Peyer's patch (tissue), 4 donors: Measurements from ENCODE around the gene JUP. TPM values are rescaled to one million over a fixed set of nuclear protein-coding genes. Genes with fewer than 3 reads are reported as not detected.
A peak's percentile ranks its signal among the peaks of the same experiment; 100 is the strongest.
"Not testable (repeated sequence)": the region's sequence is repeated elsewhere in the genome, so short reads cannot be mapped to it uniquely, and the experiment has no call there.

Source experiments
- DNase-seq, 3 donors: peaks; one replicate each; pipeline ENCODE4 v3.0.0-alpha.2; 2017 to 2019
- H3K27ac ChIP-seq, 4 donors: fragments of 200-600 bp; sonication (generic); one replicate each; pipeline ENCODE4 v1.5.1; 2016 to 2019
- H3K27me3 ChIP-seq, 2 donors: fragments of 200-600 bp; sonication (generic); one replicate each; pipeline ENCODE4 v1.5.1; 2019
- H3K36me3 ChIP-seq, 3 donors: fragments of 200-600 bp; sonication (generic); one replicate each; pipeline ENCODE4 v1.5.1; 2016 to 2019
- H3K4me1 ChIP-seq, 4 donors: fragments of 200-600 bp; sonication (generic); one replicate each; pipeline ENCODE4 v1.5.1; 2016 to 2019
- H3K4me3 ChIP-seq, 4 donors: fragments of 200-600 bp; sonication (generic); 1 replicate in 3 of 4; 2 replicates in 1 of 4; pipeline ENCODE4 v1.5.1; 2016 to 2019; ENCODE audit warnings: mild to moderate bottlenecking in 1 of 4
- H3K9me3 ChIP-seq, 4 donors: fragments of 200-600 bp; sonication (generic); one replicate each; pipeline ENCODE4 v1.5.1; 2016 to 2019; ENCODE audit warnings: mild to moderate bottlenecking in 1 of 4
- POLR2A ChIP-seq, 2 donors: fragments of 450-650 bp; IDR thresholded peaks; one replicate each; pipeline ENCODE4 v1.5.1; 2017; ENCODE audit warnings: antibody characterized with exemption in 2 of 2, mild to moderate bottlenecking in 2 of 2, moderate library complexity in 2 of 2
- total RNA-seq, 4 donors: library from RNA; depleted of rRNA; stranded (reverse); fragments of >200 nt; gene quantifications; one replicate each; pipeline ENCODE4 v1.1.0, GENCODE V29; 2016
- TF ChIP-seq, protein P1 (sequence below), 6 experiments: fragments of 450-650 bp in 4 of 6; fragments of 200-600 bp in 2 of 6; sonication (generic) in 1 of 6; IDR thresholded peaks; one replicate each; pipeline ENCODE4 v1.5.1; 2017 to 2019; ENCODE audit warnings: antibody characterized with exemption in 6 of 6, mild to moderate bottlenecking in 3 of 6, moderate library complexity in 1 of 6

The JUP gene
- total RNA-seq = 100 to 1,000 TPM; 229 to 585 (median 505) TPM

DNA sequence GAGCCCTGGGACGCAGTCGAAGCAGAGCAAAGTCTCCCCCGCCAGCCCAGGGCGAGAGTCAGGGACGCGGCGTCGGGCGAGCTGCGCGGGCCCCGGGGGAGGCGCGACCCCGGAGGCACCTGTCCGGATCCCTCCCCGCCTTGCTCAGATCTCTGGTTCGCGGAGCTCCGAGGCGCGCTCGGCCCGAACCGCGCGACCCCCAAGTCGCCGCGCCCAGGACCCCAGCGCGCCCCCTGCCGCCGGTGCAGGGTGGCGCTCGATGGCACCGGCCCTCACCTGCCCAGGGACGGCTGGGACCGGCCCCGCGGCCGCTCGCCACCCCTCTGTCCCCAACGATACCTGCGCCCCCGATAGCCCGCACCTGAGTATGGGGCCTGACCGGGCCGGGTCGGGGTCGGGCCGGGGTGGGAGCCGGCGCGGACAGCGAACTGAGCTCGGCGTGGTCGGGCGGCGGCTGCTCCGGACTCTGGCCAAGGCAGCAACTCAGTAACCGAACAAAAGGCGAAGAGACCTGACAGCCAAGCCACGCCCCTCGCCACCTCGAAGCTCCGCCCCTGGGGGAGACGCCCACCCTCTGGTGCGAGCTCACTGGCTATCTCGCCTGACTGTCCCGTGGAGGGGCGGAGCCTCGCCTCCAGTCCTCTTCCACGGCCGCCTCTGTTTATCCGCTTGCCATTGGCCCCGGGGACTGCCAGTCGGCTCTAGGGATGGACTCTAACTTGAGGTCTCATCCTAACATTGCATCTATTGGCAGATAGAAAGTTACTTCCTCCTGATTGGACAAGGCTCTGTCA is at the start of gene JUP:
Gene JUP (minus strand): TSS at position 485 of the 794 bp plus-strand sequence. CDS start 14,857 bp downstream, outside the sequence.
- peak within 1 kb of the TSS; percentile 76 to 99 (median 96) for H3K27ac ChIP-seq
- peaks cover 0 to 37% (median 12%) of the 10 kb centered on the region in 4 donors for H3K4me1 ChIP-seq
- DNase-seq = peak; percentile 91 to 100 (median 99)
- H3K27me3 ChIP-seq = no peaks in the 10 kb centered on the region
- TF ChIP-seq, protein P1, sequence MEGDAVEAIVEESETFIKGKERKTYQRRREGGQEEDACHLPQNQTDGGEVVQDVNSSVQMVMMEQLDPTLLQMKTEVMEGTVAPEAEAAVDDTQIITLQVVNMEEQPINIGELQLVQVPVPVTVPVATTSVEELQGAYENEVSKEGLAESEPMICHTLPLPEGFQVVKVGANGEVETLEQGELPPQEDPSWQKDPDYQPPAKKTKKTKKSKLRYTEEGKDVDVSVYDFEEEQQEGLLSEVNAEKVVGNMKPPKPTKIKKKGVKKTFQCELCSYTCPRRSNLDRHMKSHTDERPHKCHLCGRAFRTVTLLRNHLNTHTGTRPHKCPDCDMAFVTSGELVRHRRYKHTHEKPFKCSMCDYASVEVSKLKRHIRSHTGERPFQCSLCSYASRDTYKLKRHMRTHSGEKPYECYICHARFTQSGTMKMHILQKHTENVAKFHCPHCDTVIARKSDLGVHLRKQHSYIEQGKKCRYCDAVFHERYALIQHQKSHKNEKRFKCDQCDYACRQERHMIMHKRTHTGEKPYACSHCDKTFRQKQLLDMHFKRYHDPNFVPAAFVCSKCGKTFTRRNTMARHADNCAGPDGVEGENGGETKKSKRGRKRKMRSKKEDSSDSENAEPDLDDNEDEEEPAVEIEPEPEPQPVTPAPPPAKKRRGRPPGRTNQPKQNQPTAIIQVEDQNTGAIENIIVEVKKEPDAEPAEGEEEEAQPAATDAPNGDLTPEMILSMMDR (IDR thresholded peaks at IDR 0.05) = peak in 4 of 6 experiments; percentile 61 to 91 (median 84)
- peak; percentile 99 to 100 for TF ChIP-seq POLR2A (IDR thresholded peaks at IDR 0.05)
- H3K9me3 ChIP-seq = no peaks in the 10 kb centered on the region
- H3K4me3 ChIP-seq = peak within 1 kb of the TSS; percentile 59 to 90 (median 76)
- H3K36me3 ChIP-seq = no peaks in the 10 kb centered on the region

DNA sequence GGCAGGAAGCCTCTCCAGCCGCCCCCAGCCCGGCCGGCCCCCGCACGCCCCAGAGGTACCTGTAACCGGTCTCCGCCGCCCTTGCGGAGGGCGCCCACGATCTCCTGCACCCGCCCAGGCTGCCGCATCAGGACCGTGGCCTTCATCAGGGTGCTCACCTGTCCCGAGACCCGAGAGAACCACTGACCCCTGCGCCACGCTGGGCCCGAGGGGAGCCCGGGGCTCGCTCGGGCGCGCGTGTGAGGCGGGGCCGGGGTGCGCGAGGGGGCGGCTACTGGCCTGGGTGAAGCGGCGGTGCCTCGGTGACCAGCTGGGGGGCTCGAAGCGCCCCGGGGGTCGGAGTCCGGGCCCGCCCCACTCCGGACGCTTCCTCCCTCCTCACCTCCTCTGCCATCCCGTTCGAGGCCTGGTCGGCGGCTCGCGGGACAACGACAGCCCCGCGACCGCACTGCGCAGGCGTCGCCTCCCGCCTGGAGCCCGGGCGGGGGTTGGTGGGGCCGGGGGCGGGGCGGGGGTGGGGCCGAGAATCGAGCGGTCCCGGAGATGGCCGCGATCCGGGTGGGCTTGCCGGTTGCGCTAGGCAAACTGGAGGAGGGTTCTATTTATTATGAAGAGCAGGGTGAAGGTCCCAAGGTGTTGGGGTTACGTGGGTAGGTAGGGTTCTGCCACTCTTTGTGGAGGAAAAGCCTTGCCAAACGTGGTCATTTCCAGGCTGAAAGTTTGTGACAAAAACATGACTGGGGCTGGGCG is 49.5 kb upstream of the JUP start, which contains the start of gene NT5C3B:
Gene NT5C3B (minus strand): TSS at position 433 of the 750 bp plus-strand sequence. CDS start 39 bp downstream, at position 394.
- Histone ChIP-seq H3K9me3 (no peaks in the 10 kb centered on the region), H3K36me3 (peaks cover 0 to 10% (median 0%) of the 10 kb centered on the region in 3 donors), H3K4me3 (peak within 1 kb of the TSS; percentile 52 to 88 (median 77)), H3K27me3 (no peaks in the 10 kb centered on the region), H3K27ac (peak within 1 kb of the TSS; percentile 34 to 73 (median 62)), H3K4me1 (peaks cover 0 to 5% (median 2%) of the 10 kb centered on the region in 4 donors)
- no peak for TF ChIP-seq POLR2A (IDR thresholded peaks at IDR 0.05)
- TF ChIP-seq, protein P1 (IDR thresholded peaks at IDR 0.05) = no peak
- peak; percentile 49 to 79 (median 62) for DNase-seq

DNA sequence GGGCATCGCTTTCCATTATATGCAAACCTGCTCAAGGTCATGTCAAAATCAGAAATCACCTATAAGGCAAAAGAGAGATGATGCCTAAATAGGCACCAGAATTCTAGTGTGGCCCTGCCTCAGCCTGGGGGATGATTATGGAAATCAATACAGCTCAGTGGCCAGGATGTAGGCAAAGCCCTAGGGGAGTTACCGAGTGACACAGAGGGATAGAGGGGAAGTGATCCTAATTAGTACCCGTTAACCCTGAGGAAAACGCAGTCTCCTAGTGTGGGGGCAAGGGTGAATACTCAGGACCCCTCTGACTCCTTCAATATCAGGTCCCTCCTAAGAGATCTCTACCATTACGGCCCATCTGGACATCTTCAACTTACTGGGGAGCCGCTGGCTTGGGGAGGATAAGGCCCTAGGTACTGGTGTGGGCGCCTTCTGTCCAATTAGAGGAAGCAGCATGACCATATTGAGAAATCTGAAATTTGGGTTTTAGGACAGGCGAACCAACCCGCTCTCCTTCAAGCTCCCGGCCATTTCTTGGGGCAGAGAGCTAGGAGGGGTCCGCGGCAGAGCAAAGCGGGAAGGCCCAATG is 48.8 kb upstream of the JUP start:
- Histone ChIP-seq H3K27me3 (no peaks in the 10 kb centered on the region), H3K36me3 (peaks cover 0 to 17% (median 0%) of the 10 kb centered on the region in 3 donors), H3K4me1 (peaks cover 0 to 5% (median 2%) of the 10 kb centered on the region in 4 donors), H3K4me3 (peak overlapping the region; percentile 52 to 88 (median 77)), H3K27ac (peak overlapping the region in 3 of 4 donors; percentile 34 to 73 (median 54)), H3K9me3 (no peaks in the 10 kb centered on the region)
- no peak for DNase-seq
- TF ChIP-seq POLR2A (IDR thresholded peaks at IDR 0.05) = no peak

DNA sequence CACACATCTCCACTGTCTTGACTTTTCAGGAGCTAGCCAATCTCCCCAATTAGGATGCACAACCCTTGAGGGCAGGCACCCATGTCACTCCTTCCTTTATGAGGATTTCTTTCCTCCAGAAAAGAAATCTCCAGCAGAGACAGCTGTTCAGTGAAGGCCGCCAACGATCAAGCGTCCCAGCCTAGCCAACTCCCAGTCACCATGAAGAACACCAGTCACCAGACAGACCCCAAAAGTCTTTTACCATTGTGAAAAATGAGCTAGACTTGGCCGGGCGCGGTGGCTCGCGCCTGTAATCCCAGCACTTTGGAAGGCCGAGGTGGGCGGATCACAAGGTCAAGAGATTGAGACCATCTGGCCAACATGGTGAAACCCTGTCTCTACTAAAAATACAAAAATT is 43.5 kb upstream of the JUP start:
- H3K36me3 ChIP-seq = peaks cover 0 to 30% (median 0%) of the 10 kb centered on the region in 3 donors

DNA sequence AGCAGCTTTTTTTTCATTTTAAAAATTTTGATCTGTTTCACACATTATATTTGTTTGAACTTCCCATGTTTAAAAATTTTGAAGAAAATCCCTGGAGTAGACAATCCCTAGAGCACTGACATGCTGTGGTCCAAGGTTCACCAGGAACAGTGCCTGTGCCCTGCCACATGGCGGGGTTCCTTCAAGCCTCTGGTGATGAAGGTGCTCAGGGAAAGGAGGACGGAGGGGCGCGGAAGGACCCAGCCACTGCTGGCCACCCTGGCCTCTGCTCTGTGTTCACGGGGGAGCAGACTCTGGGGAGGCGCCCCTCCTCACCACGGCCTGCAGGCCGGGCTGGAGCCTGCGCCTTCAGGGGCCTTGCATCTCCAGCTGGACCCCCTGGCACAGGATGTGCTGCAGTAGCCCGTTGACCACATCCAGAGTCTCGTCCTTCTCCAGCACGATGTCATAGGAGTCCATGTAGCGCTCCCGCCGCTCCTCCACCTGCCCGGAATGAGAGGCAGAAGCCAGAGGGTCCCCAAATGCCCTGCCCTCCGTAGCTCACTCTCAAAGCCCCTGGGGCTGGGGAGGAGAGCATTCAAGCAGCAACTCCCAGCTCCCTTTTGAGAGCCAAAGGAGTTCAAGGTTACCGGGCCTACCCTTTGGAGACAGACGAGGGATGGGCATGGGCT is 38.8 kb upstream of the JUP start:
- no peaks in the 10 kb centered on the region for H3K9me3 ChIP-seq
- DNase-seq = peak in 1 of 3 donors; percentile 20
- peaks cover 0 to 13% (median 0%) of the 10 kb centered on the region in 3 donors for H3K36me3 ChIP-seq
- H3K4me3 ChIP-seq = no peak overlapping the region
- no peak overlapping the region for H3K27ac ChIP-seq
- H3K27me3 ChIP-seq = no peaks in the 10 kb centered on the region
- TF ChIP-seq POLR2A (IDR thresholded peaks at IDR 0.05) = no peak
- TF ChIP-seq, protein P1 (IDR thresholded peaks at IDR 0.05) = no peak
- no peaks in the 10 kb centered on the region for H3K4me1 ChIP-seq

More for the DNA sequence above, 43.5 kb upstream of the JUP start:
- H3K4me1 ChIP-seq, H3K27me3 ChIP-seq, H3K4me3 ChIP-seq, H3K9me3 ChIP-seq, H3K27ac ChIP-seq: not testable (repeated sequence)
- DNase-seq = peak in 1 of 3 donors; percentile 15

DNA sequence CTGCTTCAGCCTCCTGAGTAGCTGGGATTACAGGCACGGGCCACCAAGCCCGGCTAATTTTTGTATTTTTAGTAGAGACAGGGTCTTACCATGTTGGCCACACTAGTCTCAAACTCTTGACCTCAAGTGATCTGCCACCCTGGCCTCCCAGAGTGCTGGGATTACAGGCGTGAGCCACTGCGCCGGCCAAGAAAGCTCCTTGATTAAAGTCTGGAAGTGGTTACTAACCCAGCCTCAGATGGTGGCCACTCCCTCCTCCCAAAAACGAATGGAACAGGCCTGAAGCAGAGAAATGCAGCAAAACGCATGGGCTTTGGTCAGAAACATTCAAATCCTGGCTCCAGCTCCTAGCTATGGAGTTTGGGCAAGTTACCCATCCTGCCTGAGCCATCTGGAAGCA is 37.6 kb upstream of the JUP start:
- Histone ChIP-seq H3K4me1 (no peaks in the 10 kb centered on the region), H3K4me3 (no peak overlapping the region), H3K36me3 (peaks cover 0 to 7% (median 0%) of the 10 kb centered on the region in 3 donors), H3K27ac (no peak overlapping the region), H3K9me3 (no peaks in the 10 kb centered on the region), H3K27me3 (no peaks in the 10 kb centered on the region)
- no peak for DNase-seq
- TF ChIP-seq, protein P1 (IDR thresholded peaks at IDR 0.05) = no peak
- no peak for TF ChIP-seq POLR2A (IDR thresholded peaks at IDR 0.05)
